K562 (cell line): Measurements from ENCODE around the gene MUSTN1. TPM values are rescaled to one million over a fixed set of nuclear protein-coding genes. Genes with fewer than 3 reads are reported as not detected.

ENCODE experiments used
- ATAC-seq: fragments of 200-7000 bp; cut with Tn5 transposase; 3 replicates; pipeline ENCODE4 v1.9.1; 2020; ENCODE audit warnings: moderate library complexity
- BruUV-seq: library from RNA; stranded (reverse); fragments of 400-500 nt; replicated peaks from 2 replicates; lab custom pipeline; 2021; lab: Mats Ljungman, UMichigan
- CTCF ChIA-PET: fragments of 300-600 bp; formaldehyde crosslinking; extraction: SDS; loops from one replicate; lab custom pipeline; 2021; ENCODE audit warnings: low intra/inter-chr PET ratio; lab: Yijun Ruan, JAX
- POLR2A ChIA-PET: fragments of 300-600, 350-650 bp; sonication (Branson Sonifier 250); formaldehyde crosslinking; extraction: SDS; loops from one replicate; lab custom pipeline; 2021; ENCODE audit warnings: antibody characterized with exemption, inconsistent platforms; lab: Yijun Ruan, JAX
- DNase-seq, 4 experiments: peaks; one replicate each; pipeline versions ENCODE4 v3.0.0 to v3.0.0-alpha.2; 2011 to 2018; ENCODE audit warnings: low spot score in 3 of 4, mixed read lengths in 3 of 4; ENCODE audit errors: extremely low read depth in 1 of 4
- FAIRE-seq: peaks from 2 replicates; lab custom pipeline; 2011; peaks lifted over from hg19 to GRCh38; lab: Jason Lieb, UNC
- H2AFZ ChIP-seq: 2 replicates; pipeline ENCODE4 v1.6.0; 2011; ENCODE audit warnings: low read depth, low read length, control low read depth, inconsistent platforms
- H3K27ac ChIP-seq: fragments of 200-600 bp; 3 replicates; pipeline ENCODE4 v1.8.0; 2011; ENCODE audit warnings: low read depth, mild to moderate bottlenecking, control low read depth, inconsistent platforms, low read length, moderate library complexity, mixed read lengths; ENCODE audit errors: extremely low read depth
- H3K27me3 ChIP-seq, 2 experiments: fragments of 300-600 bp in 1 of 2; 2 replicates in 1 of 2; 3 replicates in 1 of 2; pipeline versions ENCODE4 v1.6.0 to v1.8.0; 2011; ENCODE audit warnings: inconsistent platforms in 2 of 2, low read length in 2 of 2, mild to moderate bottlenecking in 1 of 2, mixed read lengths in 1 of 2, moderate library complexity in 1 of 2; ENCODE audit not compliant: control insufficient read depth in 2 of 2, insufficient read depth in 2 of 2
- H3K36me3 ChIP-seq: fragments of 300-600 bp; 3 replicates; pipeline ENCODE4 v1.8.0; 2011; ENCODE audit warnings: mild to moderate bottlenecking, low read length, inconsistent platforms; ENCODE audit not compliant: control insufficient read depth, insufficient read depth
- H3K4me1 ChIP-seq, 2 experiments: fragments of 200-600 bp in 1 of 2; replicated peaks in 1 of 2; 2 replicates in 1 of 2; 3 replicates in 1 of 2; pipeline versions ENCODE4 v1.5.1 to v1.8.0; 2011; ENCODE audit warnings: inconsistent platforms in 2 of 2, low read length in 2 of 2, mild to moderate bottlenecking in 1 of 2, mixed read lengths in 1 of 2, moderate library complexity in 1 of 2; ENCODE audit not compliant: control insufficient read depth in 2 of 2, insufficient read depth in 2 of 2
- H3K4me2 ChIP-seq: 2 replicates; pipeline ENCODE4 v1.6.1; 2011; ENCODE audit warnings: low read length, control low read depth, inconsistent platforms, mixed read lengths; ENCODE audit not compliant: insufficient read depth
- H3K4me3 ChIP-seq: fragments of 200-600 bp; sonication (generic), shearing (Covaris generic); 2 replicates; pipeline ENCODE4 v1.5.1; 2016; ENCODE audit warnings: control low read depth, inconsistent platforms
- H3K79me2 ChIP-seq: fragments of 200-600 bp; 3 replicates; pipeline ENCODE4 v1.8.0; 2011; ENCODE audit warnings: low read length, inconsistent platforms; ENCODE audit not compliant: control insufficient read depth, insufficient read depth
- H3K9ac ChIP-seq, 2 experiments: 2 replicates each; pipeline versions ENCODE4 v1.6.0 to v1.6.1; 2011; ENCODE audit warnings: low read depth in 2 of 2, low read length in 2 of 2, control low read depth in 1 of 2, inconsistent platforms in 1 of 2, mild to moderate bottlenecking in 1 of 2, mixed read lengths in 1 of 2; ENCODE audit not compliant: insufficient read depth in 1 of 2
- H3K9me1 ChIP-seq: one replicate; pipeline ENCODE4 v1.6.0; 2011; ENCODE audit warnings: inconsistent platforms, mild to moderate bottlenecking, low read length, moderate library complexity; ENCODE audit not compliant: control insufficient read depth, insufficient read depth
- H3K9me3 ChIP-seq: replicated peaks from 2 replicates; pipeline ENCODE4 v1.5.1; 2011; ENCODE audit warnings: low read depth, low read length, inconsistent platforms; ENCODE audit not compliant: control insufficient read depth, insufficient read depth
- H4K20me1 ChIP-seq: replicated peaks from 2 replicates; pipeline ENCODE4 v1.6.1; 2011; ENCODE audit warnings: low read length, inconsistent platforms, mixed read lengths; ENCODE audit not compliant: control insufficient read depth, insufficient read depth
- CHD7 ChIP-seq: fragments of 200-600 bp; sonication (generic); IDR thresholded peaks from one replicate; pipeline ENCODE4 v1.6.1; 2012; ENCODE audit warnings: mild to moderate bottlenecking, low read depth, low read length, inconsistent platforms
- GATAD2A ChIP-seq: fragments of 450-650 bp; IDR thresholded peaks from 2 replicates; pipeline ENCODE4 v1.6.1; 2017
- NUFIP1 ChIP-seq: fragments of 450-650 bp; IDR thresholded peaks from 2 replicates; pipeline ENCODE4 v1.6.1; 2018; ENCODE audit not compliant: partially characterized antibody
- WGBS: fragments of 100-300 bp; shearing (Covaris generic); methylation state at CpG from one replicate; pipeline ENCODE4 v1.1.6; 2016; ENCODE audit warnings: low coverage, mixed read lengths; ENCODE audit not compliant: insufficient coverage; ENCODE audit errors: missing lambda C conversion rate; 5-methylcytosine and 5-hydroxymethylcytosine counted together
- in situ Hi-C: fragments of 300-500 bp; cut with MboI; formaldehyde crosslinking; loops from 4 replicates; pipeline ENCODE4 v1.15.0; 2018; ENCODE audit warnings: inconsistent platforms, mixed read lengths
- intact Hi-C: fragments of 100-400 bp; cut with micrococcal nuclease; formaldehyde crosslinking; loops from 2 replicates; pipeline ENCODE4 v1.14.2; 2022
- polyA plus RNA-seq, 8 experiments: library from polyadenylated mRNA; depleted of rRNA in 4 of 8; stranded (reverse) in 5 of 8; unstranded in 3 of 8; fragments of >200 nt; fragmentation: Nextera tagmentation in 2 of 8; fragmentation: Illumina TruSeq in 1 of 8; extraction: Ambion mirVana in 2 of 8; extraction: Trizol in 1 of 8; gene quantifications; 2 replicates each; pipeline versions ENCODE4 v1.2.1 to v1.2.3, GENCODE V29; 2011 to 2014; ENCODE audit warnings: inconsistent platforms in 1 of 8, missing spikeins in 1 of 8
- total RNA-seq, 7 experiments: library from RNA; depleted of rRNA in 6 of 7; stranded (reverse); fragments of >200 nt in 6 of 7; fragmentation: Illumina TruSeq in 2 of 7; extraction: Trizol in 2 of 7; gene quantifications; 2 replicates each; pipeline versions ENCODE4 v1.2.1 to v1.2.3, GENCODE V29; 2011 to 2021; ENCODE audit warnings: low replicate concordance in 1 of 7
- TF ChIP-seq, protein P1 (sequence below): fragments of 450-650 bp; formaldehyde crosslinking; IDR thresholded peaks from 2 replicates; pipeline ENCODE4 v1.4.0; 2020; ENCODE audit warnings: mild to moderate bottlenecking, moderate library complexity

Gene MUSTN1
- total and polyA plus RNA-seq, 9 of the 15 experiments (the other 6 are each of a cell fraction or from before 2014, with no cell fraction given): 0.15 to 0.78 (median 0.44) TPM; not detected in 4

GRCh38 chr3:52794612-52795099 is 40.2 kb downstream of the MUSTN1 start, which contains the start of gene ITIH3:
TSS of gene ITIH3 (plus strand) at chr3:52794796. CDS start at chr3:52794804, 8 bp downstream.
- H3K27ac ChIP-seq: no peak within 1 kb of the TSS
- no peaks in the 10 kb centered on the region for H3K36me3 ChIP-seq
- no peak within 1 kb of the TSS for H3K4me2 ChIP-seq
- peaks cover 0 to 26% of the 10 kb centered on the region in 2 experiments; a peak in 3 of 5 replicates for H3K27me3 ChIP-seq
- TF ChIP-seq, protein P1, sequence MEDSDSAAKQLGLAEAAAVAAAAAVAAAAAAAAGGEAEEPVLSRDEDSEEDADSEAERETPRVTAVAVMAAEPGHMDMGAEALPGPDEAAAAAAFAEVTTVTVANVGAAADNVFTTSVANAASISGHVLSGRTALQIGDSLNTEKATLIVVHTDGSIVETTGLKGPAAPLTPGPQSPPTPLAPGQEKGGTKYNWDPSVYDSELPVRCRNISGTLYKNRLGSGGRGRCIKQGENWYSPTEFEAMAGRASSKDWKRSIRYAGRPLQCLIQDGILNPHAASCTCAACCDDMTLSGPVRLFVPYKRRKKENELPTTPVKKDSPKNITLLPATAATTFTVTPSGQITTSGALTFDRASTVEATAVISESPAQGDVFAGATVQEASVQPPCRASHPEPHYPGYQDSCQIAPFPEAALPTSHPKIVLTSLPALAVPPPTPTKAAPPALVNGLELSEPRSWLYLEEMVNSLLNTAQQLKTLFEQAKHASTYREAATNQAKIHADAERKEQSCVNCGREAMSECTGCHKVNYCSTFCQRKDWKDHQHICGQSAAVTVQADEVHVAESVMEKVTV (CRISPR knock-in tag): no peak
- TF ChIP-seq NUFIP1 (no peak), CHD7 (no peak), GATAD2A (no peak)
- FAIRE-seq (no peak), ATAC-seq (no peak), DNase-seq (no peak)
- no peaks in the 10 kb centered on the region for H3K9me1 ChIP-seq
- H3K4me1 ChIP-seq: peaks cover 0 to 17% of the 10 kb centered on the region in 2 experiments; a peak in 2 of 5 replicates
- in situ Hi-C loops: no loop called here
- no peak within 1 kb of the TSS for H3K4me3 ChIP-seq
- BruUV-seq: no TSS peak
- no peaks in the 10 kb centered on the region for H3K9me3 ChIP-seq
- H3K79me2 ChIP-seq: no peaks in the 10 kb centered on the region
- H4K20me1 ChIP-seq: no peaks in the 10 kb centered on the region
- H2AFZ ChIP-seq: no peak within 1 kb of the TSS
- POLR2A ChIA-PET: interaction anchor here (0.6 kb wide), 1 partner anchor 1007 kb away, joined by 4 read pairs; no protein-coding TSS in a partner anchor
- CTCF ChIA-PET: no interaction called here
- intact Hi-C loops: no loop called here
- no peak within 1 kb of the TSS; a peak in 1 of 4 replicates for H3K9ac ChIP-seq
- WGBS: 24% methylated on average over 10 of the region's 10 CpGs
